GM18517 (cell line): Measurements from ENCODE around the gene MSI2.

Experiments used
- ATAC-seq: cut with Tn5 transposase; IDR thresholded peaks from one replicate; pipeline ENCODE4 v1.9.1; 2021; ENCODE audit warnings: mild to moderate bottlenecking, moderate library complexity; ENCODE audit not compliant: unreplicated experiment

MSI2 gene

DNA sequence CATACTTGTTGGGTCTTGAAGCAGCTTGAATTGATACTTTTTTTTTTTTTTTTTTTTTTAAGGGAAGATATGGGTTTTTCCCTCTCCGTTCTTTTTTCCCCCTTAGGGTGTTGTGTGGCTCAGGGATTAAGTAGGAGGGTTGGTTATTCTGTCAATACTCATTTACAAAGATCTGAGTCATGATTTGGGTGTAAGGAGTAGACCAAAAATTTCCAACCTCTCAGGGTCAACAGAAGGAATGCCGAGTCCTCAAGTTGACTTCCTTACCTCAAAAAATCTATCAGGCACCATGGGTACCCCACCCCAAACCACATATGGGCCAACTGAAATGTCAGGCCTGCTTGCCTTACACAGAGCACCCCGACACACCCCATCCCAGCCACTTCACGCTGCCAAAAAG is 258.3 kb downstream of the MSI2 start:
- ATAC-seq, result no peak

DNA sequence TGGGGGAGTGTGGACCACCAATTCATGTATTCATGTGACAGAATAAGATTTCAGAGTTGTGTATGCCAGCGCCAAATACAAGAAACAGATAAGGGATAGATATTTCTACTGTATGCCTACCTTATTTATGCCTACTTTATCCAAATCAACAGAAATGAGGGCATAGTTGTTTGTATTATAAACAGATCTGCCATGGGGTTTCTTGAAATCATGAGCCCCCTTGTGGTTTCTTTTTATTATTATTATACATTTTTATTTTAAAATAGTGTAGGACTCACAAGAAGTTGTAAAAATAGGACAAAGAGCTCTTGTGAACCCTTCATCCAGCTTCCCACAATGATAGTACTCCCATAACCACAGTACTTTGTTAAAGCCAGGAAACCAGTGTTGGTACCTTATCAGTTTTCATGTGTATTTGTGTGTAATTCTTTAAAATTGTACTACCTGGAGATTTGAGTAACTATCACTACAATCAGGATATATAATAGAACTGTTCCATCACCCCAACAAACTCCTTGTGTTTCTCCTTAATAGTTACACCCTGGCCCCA is 259.4 kb downstream of the MSI2 start:
- ATAC-seq, result no peak

- ATAC-seq, result no peak
Observed at GRCh38 chr17:57516290-57517230, 260.2 kb downstream of the MSI2 start.

DNA sequence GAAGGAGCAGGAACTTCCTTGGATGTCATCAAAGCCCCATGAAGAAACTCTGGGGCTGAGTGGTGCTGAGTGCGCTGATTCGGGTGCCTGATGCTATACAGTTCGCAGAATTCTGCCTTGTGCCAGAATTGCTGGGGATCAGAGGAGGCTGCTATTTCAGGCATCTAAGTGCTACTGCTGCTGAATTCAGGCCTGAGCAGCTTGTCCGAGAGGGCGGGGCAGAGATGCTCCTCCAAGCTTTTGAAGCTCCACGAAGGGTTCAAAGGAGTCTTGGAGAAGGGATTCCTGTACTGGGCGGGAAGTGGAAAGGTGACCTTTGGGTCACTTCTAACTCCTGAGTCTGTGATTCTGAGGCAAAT is 260.9 kb downstream of the MSI2 start:
- ATAC-seq, result no peak

GRCh38 chr17:57517632-57518456 is 261.5 kb downstream of the MSI2 start:
- ATAC-seq, result no peak

DNA sequence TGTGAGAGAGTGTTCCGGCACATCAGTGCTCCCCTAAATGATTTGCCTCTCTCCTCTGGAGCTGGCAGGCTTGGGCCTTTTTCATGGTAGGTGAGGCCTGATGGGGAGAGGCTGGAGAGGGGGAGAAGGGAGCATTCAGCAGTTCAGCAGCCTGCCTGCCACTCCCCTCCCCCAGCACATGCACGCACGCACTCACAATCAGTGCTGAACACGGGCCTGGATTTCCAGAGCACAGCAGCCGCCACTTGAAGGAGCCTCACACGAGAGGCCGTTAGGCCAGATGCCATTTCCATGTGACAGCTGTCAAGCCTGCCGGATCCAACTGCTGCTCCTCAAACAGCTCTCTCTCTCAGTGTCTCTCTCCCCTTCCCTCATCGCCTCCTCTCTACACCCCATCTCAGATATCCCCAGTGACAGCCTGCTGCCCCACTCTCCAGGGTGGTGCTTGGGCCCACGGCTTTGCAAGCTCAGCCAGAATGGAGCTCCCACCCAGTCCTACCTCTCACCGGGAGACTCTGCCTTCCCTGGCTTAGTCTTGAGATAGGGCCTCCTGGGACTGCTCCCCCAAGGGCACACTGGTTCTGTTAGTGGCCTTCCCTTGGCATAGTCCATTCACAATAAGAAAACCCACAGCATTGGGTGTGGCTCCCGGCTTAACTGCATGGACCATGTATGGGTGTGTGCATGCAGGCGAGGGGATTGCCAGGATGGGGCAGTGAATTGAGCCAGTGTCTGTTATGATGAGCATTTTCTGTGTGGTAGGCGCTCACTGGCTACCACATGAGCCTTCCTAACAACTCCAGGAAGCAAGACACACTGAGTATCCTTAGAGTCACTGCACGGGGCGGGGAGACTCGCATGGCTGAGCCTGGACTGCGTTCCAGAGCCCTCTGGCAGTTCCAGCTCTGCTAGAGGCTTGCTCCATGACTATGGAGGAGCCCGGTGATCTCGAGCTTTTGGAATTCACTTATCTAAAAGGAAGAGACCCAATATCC is 262.6 kb downstream of the MSI2 start:
- ATAC-seq, result no peak

DNA sequence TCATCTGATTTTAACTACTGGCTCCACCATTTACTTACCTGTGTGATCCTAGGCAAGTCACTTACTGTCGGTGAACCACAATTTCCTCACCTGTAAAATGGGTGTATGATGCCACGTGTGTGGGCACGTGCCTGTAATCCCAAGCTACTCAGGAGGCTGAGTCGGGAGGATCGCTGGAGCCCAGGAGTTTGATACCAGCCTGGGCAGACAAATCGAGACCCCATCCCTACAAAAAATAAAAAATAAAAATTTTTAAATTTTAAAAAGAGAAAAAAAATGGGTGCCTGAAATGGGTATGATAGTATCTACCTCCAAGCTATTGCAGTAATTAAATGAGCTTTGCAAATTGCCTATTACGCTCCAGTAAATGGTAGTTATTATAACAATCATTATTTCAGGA is 263.5 kb downstream of the MSI2 start:
- ATAC-seq, result no peak

DNA sequence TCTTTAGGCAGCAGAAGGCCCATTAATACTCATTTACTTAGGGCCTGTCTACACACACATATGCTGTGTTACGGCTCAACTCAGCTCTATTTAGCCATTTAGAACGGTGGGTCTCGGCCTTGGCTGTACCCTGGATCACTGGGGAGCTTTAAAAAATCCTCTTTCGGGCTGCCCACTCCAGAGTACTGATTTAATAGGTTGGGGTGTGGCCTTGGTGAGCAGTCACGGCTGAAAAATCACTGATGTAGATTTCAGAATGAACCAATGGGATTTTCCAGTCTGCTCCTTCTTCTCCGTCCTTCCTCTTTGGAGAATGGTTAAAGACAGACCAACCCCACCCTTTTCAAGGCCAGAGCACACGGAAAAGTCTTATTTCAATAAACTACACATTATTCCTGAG is 265.3 kb downstream of the MSI2 start:
- no peak for ATAC-seq

GRCh38 chr17:57522042-57523005 is 266.0 kb downstream of the MSI2 start:
- ATAC-seq, result no peak

- no peak for ATAC-seq
Observed at GRCh38 chr17:57523926-57524632, 267.8 kb downstream of the MSI2 start.

DNA sequence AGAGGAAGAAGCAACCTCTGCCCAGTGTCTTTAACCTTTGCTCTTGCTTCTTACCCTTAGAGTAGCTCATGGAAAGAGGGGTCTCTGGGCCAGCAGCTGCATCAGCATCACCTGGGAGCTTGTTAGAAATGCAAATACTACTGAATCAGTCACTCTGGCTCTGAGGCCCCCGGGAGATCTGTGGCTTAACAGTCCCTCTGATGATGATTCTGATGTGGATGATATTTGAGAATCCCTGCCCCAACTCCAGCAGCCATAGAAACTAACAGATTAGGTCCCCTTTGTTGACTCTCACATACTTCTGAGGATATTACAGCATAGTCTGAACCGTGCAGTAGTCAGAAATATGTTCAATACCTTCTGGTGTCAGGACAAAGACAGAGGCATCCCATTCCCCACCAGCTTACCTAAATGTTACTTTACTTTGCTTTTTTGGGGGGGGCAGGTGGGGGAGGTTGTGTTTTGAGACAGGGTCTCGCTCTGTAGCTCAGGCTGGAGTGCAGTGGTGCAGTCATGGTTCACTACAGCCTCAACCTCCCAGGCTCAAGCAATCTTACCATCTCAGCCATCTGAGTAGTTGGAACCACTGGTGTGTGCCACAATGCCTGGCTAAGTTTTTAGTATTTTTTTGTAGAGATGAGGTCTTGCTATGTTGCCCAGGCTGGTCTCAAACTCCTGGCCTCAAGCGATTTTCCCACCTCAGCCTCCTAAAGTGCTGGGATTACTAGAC is 268.7 kb downstream of the MSI2 start:
- no peak for ATAC-seq

DNA sequence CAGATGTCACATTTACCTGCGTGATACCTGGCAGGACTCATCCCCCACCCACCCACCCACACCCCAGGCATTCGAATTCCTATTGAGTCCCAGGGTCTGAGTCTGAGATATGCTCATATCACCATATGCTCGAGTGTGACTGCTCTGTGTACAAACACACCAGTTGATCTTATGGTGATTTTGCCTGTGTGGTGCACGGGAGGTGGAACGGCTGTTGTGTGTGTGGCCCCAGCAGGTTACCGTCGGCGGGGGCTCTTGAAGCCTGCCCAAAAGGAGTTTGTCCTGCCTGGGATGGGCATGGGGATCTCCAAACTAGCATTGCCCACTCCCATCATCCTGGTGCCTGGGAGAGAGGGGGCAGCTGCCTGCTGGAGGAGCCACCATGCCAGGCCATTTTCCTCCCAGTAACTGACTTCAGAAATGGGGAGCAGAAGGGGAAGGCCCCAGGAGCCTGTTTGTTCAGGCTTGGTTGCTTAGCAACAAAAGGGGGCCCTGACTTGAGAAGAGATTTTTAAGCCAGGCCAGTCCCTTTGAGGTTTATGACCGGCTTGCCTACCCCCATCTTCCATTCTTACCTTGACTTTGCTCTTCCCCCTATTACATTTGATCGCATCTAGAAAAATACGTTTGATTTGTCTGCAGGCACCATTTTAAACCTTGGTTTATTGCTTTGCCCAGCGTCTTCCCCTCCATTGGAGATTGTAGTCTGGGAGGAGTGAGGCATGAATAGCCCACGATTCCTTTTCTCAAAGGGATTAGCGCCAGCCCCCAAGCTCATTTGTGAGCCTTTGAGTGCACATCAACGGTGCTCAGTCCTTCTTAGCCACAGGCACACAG is 271.1 kb downstream of the MSI2 start:
- ATAC-seq, result no peak

- ATAC-seq, result no peak
Observed at GRCh38 chr17:57528058-57528451, 271.7 kb downstream of the MSI2 start.

DNA sequence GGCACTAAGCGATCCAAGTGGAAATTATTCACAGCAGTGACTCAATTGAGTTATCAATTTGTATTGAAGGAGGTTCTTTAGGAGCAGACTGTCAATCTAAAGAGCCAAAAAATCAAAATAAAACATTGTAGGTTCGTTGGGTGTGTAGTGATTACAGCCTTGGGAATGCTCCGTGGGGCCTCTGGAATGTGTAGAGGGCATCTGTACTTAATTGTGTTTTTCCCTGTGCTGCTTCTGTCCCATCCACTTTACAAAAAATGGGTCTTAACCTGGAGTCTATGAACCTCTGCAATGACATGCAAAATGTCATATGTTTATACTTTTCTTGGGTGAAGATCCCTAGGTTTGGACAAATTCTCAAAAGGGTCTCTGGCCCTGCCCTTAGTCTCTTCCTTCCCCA is 273.7 kb downstream of the MSI2 start:
- ATAC-seq, result no peak

DNA sequence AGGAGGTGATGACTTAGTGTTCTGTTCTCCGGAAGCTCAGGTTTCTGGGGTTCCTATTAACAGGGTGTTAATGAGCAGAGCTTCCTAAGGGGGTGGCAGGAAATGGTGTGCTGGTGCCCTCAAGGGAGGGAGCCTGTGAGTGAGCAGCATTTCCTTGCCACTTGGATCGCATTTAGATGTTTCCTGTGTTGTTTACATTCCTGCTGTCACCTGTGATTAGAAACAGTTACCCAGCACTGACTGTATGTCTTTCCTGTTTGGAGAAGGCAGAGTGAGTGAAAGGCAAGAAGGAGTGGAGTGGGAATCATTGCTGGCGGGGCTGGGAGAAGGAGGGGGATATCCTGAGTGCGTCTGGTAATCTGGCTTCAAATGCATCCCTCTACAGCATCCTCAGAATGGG is 274.2 kb downstream of the MSI2 start:
- no peak for ATAC-seq

DNA sequence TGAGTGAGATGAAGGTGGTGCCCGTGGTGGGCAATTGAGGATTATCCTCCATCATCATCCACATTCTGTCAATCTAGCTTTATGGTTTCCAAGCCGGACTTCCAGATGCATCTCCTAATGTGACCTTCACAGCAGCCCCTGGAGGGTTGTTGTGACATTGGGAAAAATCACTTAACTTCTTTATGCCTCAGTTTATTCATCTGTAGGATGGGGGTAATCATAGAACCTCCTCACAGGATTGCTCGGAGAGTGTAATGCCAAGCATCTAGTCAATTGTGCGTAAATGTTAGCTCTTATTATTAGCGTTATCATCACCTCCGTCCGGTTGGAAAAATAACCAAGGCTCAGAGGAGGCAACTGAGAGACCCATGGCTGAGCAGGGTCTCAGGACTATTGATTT is 274.8 kb downstream of the MSI2 start:
- no peak for ATAC-seq
